Measurements from ENCODE around the gene LYRM4.
"Not testable (repeated sequence)": the region's sequence is repeated elsewhere in the genome, so short reads cannot be mapped to it uniquely, and the experiment has no call there.

LYRM4 gene

GRCh38 chr6:5142131-5142530, 118.6 kb downstream of the LYRM4 start:
- no peak for DNase-seq (ENCODE audit: low read depth)

GRCh38 chr6:5141046-5141445, 119.7 kb downstream of the LYRM4 start:
- DNase-seq (ENCODE audit: low read depth): no peak

- no peak for DNase-seq (ENCODE audit: low read depth)
Measured at GRCh38 chr6:5139828-5140771, 120.7 kb downstream of the LYRM4 start.

- DNase-seq (ENCODE audit: low read depth): no peak
Measured at GRCh38 chr6:5138995-5139827, 121.5 kb downstream of the LYRM4 start.

- no peak for DNase-seq (ENCODE audit: low read depth)
Measured at GRCh38 chr6:5136851-5137250, 123.9 kb downstream of the LYRM4 start.

GRCh38 chr6:5135788-5136376, 124.9 kb downstream of the LYRM4 start:
- peak; percentile 35 for DNase-seq (ENCODE audit: low read depth)

GRCh38 chr6:5133943-5134342, 126.8 kb downstream of the LYRM4 start:
- no peak for DNase-seq (ENCODE audit: low read depth)

- DNase-seq (ENCODE audit: low read depth): no peak
Measured at GRCh38 chr6:5132731-5133130, 128.0 kb downstream of the LYRM4 start.

GRCh38 chr6:5130135-5130866, 130.4 kb downstream of the LYRM4 start:
- DNase-seq (ENCODE audit: low read depth): no peak

- no peak for DNase-seq (ENCODE audit: low read depth)
Measured at GRCh38 chr6:5128351-5128750, 132.4 kb downstream of the LYRM4 start.

GRCh38 chr6:5127106-5127687, 133.6 kb downstream of the LYRM4 start:
- no peak for DNase-seq (ENCODE audit: low read depth)

GRCh38 chr6:5126214-5126613, 134.5 kb downstream of the LYRM4 start:
- DNase-seq (ENCODE audit: low read depth): no peak

GRCh38 chr6:5125152-5126006, 135.4 kb downstream of the LYRM4 start:
- no peak for DNase-seq (ENCODE audit: low read depth)

GRCh38 chr6:5124526-5124925, 136.2 kb downstream of the LYRM4 start:
- DNase-seq (ENCODE audit: low read depth): no peak

- no peak for DNase-seq (ENCODE audit: low read depth)
Measured at GRCh38 chr6:5123296-5124143, 137.2 kb downstream of the LYRM4 start.

GRCh38 chr6:5122504-5123112, 138.1 kb downstream of the LYRM4 start:
- no peak for DNase-seq (ENCODE audit: low read depth)

- no peak for DNase-seq (ENCODE audit: low read depth)
Measured at GRCh38 chr6:5121956-5122355, 138.8 kb downstream of the LYRM4 start.

- no peak for DNase-seq (ENCODE audit: low read depth)
Measured at GRCh38 chr6:5121479-5121878, 139.3 kb downstream of the LYRM4 start.

GRCh38 chr6:5120543-5120942, 140.2 kb downstream of the LYRM4 start:
- not testable (repeated sequence) for DNase-seq (ENCODE audit: low read depth)
